Measurements from ENCODE around the gene GDF10. TPM values are rescaled to one million over a fixed set of nuclear protein-coding genes. Genes with fewer than 3 reads are reported as not detected.
A peak's percentile ranks its signal among the peaks of the same experiment; 100 is the strongest.

The GDF10 gene
- total and polyA plus RNA-seq, 9 of the 15 experiments (the other 6 are each of a cell fraction or from before 2014, with no cell fraction given) = 0.03 to 0.20 (median 0.11) TPM; not detected in 6

- TF ChIP-seq BHLHE40 (IDR thresholded peaks at IDR 0.05; ENCODE audit: low read length) = peak; percentile 20; the same call in 1 of the 2 replicates
- TF ChIP-seq CBX1 (IDR thresholded peaks at IDR 0.05; ENCODE audit: low read depth) = no peak
- TF ChIP-seq ZNF695 (CRISPR knock-in tag; IDR thresholded peaks at IDR 0.05) = no peak
- TF ChIP-seq ZNF232 (CRISPR knock-in tag; IDR thresholded peaks at IDR 0.05) = no peak
- TF ChIP-seq JUND (IDR thresholded peaks at IDR 0.05; ENCODE audit: borderline replicate concordance, low read depth, low read length) = peak; percentile 79
- TF ChIP-seq JUND (tag; IDR thresholded peaks at IDR 0.05; ENCODE audit: borderline replicate concordance, low read depth, low read length) = peak; percentile 61
- peak; percentile 89; the same call in 1 of the 2 replicates for TF ChIP-seq ARID2 (IDR thresholded peaks at IDR 0.05)
- no peak for TF ChIP-seq CXXC5 (CRISPR knock-in tag; IDR thresholded peaks at IDR 0.05)
- TF ChIP-seq SMC3 (conservative IDR thresholded peaks at IDR 0.05; ENCODE audit: insufficient read depth, low read depth, low read length) = peak; percentile 96
- TF ChIP-seq UBTF (IDR thresholded peaks at IDR 0.05; ENCODE audit: borderline replicate concordance in 1 of 2, low read depth in 2 of 2, low read length in 2 of 2) = 0 out of 4 replicates have a peak, but pooled peaks of 1 of the 2 experiments have one; percentile 23
- 0 out of 2 replicates have a peak, but pooled peaks have one; percentile 8 for TF ChIP-seq ZNF24 (IDR thresholded peaks at IDR 0.05)
- TF ChIP-seq, protein P1, sequence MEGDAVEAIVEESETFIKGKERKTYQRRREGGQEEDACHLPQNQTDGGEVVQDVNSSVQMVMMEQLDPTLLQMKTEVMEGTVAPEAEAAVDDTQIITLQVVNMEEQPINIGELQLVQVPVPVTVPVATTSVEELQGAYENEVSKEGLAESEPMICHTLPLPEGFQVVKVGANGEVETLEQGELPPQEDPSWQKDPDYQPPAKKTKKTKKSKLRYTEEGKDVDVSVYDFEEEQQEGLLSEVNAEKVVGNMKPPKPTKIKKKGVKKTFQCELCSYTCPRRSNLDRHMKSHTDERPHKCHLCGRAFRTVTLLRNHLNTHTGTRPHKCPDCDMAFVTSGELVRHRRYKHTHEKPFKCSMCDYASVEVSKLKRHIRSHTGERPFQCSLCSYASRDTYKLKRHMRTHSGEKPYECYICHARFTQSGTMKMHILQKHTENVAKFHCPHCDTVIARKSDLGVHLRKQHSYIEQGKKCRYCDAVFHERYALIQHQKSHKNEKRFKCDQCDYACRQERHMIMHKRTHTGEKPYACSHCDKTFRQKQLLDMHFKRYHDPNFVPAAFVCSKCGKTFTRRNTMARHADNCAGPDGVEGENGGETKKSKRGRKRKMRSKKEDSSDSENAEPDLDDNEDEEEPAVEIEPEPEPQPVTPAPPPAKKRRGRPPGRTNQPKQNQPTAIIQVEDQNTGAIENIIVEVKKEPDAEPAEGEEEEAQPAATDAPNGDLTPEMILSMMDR (IDR thresholded peaks at IDR 0.05 in 2 of 3, conservative IDR thresholded peaks at IDR 0.05 in 1 of 3; ENCODE audit: insufficient read depth in 2 of 3, low read depth in 1 of 3, low read length in 3 of 3) = peak; percentile 93 to 99 (median 96)
These were observed 40.7 kb downstream of the GDF10 start (continued) for GRCh38 chr10:47340608-47341170.

Measured in K562 (cell line).